Gastroesophageal sphincter (tissue), 4 donors: ENCODE measurements around the gene CES1. TPM values are rescaled to one million over a fixed set of nuclear protein-coding genes. Genes with fewer than 3 reads are reported as not detected.

Experiments
- ATAC-seq: fragments of 150-250 bp; one replicate; pipeline ENCODE4 v1.9.1; 2016; ENCODE audit warnings: mild to moderate bottlenecking, moderate library complexity
- H3K27ac ChIP-seq, 4 donors: fragments of 200-600 bp; sonication (generic) in 3 of 4; 1 replicate in 3 of 4; 2 replicates in 1 of 4; pipeline ENCODE4 v1.5.1; 2016 to 2019
- H3K27me3 ChIP-seq: fragments of 200-600 bp; sonication (generic); one replicate; pipeline ENCODE4 v1.5.1; 2019
- H3K36me3 ChIP-seq, 2 donors: fragments of 200-600 bp; sonication (generic); one replicate each; pipeline ENCODE4 v1.5.1; 2019; ENCODE audit warnings: control low read depth in 1 of 2
- H3K4me1 ChIP-seq, 3 donors: fragments of 200-600 bp; sonication (generic); 1 replicate in 2 of 3; 2 replicates in 1 of 3; pipeline ENCODE4 v1.5.1; 2016 to 2019; ENCODE audit warnings: control low read depth in 2 of 3
- H3K4me3 ChIP-seq, 2 donors: fragments of 200-600 bp; sonication (generic); one replicate each; pipeline ENCODE4 v1.5.1; 2019; ENCODE audit warnings: mild to moderate bottlenecking in 1 of 2, moderate library complexity in 1 of 2
- H3K9me3 ChIP-seq, 3 donors: fragments of 200-600 bp; sonication (generic); one replicate each; pipeline ENCODE4 v1.5.1; 2017 to 2019; ENCODE audit warnings: control low read depth in 2 of 3
- EP300 ChIP-seq: sonication (generic); formaldehyde crosslinking; IDR thresholded peaks from one replicate; pipeline ENCODE4 v1.6.1; 2017; ENCODE audit warnings: antibody characterized with exemption, mild to moderate bottlenecking
- POLR2A ChIP-seq, 2 donors: fragments of 450-650 bp; IDR thresholded peaks; one replicate each; pipeline ENCODE4 v1.6.1; 2017; ENCODE audit warnings: antibody characterized with exemption in 2 of 2, mild to moderate bottlenecking in 2 of 2, moderate library complexity in 1 of 2
- POLR2AphosphoS5 ChIP-seq: sonication (generic); formaldehyde crosslinking; IDR thresholded peaks from one replicate; pipeline ENCODE4 v1.6.1; 2017; ENCODE audit warnings: antibody characterized with exemption
- WGBS, 2 donors: methylation state at CpG; one replicate each; pipeline ENCODE4 v1.1.5; 2018; ENCODE audit warnings: low coverage in 1 of 2; 5-methylcytosine and 5-hydroxymethylcytosine counted together
- total RNA-seq, 4 donors: library from RNA; depleted of rRNA; stranded (reverse); fragments of >200 nt; gene quantifications; one replicate each; pipeline ENCODE4 v1.1.0, GENCODE V29; 2016
- TF ChIP-seq, protein P1 (sequence below), 4 experiments: fragments of 200-600 bp in 2 of 4; fragments of 450-650 bp in 2 of 4; sonication (generic) in 1 of 4; IDR thresholded peaks; one replicate each; pipeline ENCODE4 v1.5.1; 2017 to 2019; ENCODE audit warnings: antibody characterized with exemption in 4 of 4, mild to moderate bottlenecking in 2 of 4, moderate library complexity in 2 of 4

CES1 gene
- total RNA-seq, 4 donors from 2014 or later: 7.9 to 43.1 (median 20.6) TPM

DNA sequence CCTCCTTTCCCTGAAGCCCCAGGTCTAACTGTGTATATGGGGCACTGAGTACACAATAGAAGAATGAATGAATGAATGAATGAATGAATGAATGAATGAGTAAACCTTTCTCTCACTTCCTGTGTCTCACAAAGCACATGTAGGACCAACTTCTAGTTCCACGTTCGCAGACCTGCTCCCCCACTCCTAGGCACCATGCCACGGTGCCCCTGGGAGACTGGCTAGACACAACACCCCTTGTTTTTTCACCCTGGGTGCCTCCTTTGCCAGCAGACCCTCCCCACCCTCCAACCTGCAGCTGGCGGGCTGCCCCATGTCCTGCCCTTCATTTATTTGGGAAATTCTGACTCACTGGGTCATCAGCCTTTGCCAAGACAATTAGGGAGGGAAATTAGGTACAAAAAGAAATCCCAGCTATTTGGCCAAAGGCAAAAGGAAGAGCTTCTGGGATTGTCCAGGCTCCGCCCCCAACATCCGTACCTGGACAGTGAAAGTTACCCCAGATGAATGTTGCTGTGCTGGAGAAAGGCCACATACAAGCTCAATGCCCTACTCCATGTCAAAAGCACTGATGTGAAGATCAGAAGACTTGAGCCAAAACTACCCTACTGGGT, 7.7 kb downstream of the CES1 start:
- Histone ChIP-seq H3K36me3 (no peaks in the 10 kb centered on the region), H3K4me3 (no peak overlapping the region), H3K4me1 (no peaks in the 10 kb centered on the region), H3K27me3 (peaks cover 31% of the 10 kb centered on the region), H3K27ac (no peak overlapping the region), H3K9me3 (no peaks in the 10 kb centered on the region)
- 14 to 75% methylated on average over 1 to 5 of the region's 6 CpGs for WGBS, 2 donors
- no peak for ATAC-seq
- TF ChIP-seq EP300 (no peak), POLR2AphosphoS5 (no peak), POLR2A (IDR thresholded peaks at IDR 0.05) (no peak)
- TF ChIP-seq, protein P1, sequence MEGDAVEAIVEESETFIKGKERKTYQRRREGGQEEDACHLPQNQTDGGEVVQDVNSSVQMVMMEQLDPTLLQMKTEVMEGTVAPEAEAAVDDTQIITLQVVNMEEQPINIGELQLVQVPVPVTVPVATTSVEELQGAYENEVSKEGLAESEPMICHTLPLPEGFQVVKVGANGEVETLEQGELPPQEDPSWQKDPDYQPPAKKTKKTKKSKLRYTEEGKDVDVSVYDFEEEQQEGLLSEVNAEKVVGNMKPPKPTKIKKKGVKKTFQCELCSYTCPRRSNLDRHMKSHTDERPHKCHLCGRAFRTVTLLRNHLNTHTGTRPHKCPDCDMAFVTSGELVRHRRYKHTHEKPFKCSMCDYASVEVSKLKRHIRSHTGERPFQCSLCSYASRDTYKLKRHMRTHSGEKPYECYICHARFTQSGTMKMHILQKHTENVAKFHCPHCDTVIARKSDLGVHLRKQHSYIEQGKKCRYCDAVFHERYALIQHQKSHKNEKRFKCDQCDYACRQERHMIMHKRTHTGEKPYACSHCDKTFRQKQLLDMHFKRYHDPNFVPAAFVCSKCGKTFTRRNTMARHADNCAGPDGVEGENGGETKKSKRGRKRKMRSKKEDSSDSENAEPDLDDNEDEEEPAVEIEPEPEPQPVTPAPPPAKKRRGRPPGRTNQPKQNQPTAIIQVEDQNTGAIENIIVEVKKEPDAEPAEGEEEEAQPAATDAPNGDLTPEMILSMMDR (IDR thresholded peaks at IDR 0.05): no peak

DNA sequence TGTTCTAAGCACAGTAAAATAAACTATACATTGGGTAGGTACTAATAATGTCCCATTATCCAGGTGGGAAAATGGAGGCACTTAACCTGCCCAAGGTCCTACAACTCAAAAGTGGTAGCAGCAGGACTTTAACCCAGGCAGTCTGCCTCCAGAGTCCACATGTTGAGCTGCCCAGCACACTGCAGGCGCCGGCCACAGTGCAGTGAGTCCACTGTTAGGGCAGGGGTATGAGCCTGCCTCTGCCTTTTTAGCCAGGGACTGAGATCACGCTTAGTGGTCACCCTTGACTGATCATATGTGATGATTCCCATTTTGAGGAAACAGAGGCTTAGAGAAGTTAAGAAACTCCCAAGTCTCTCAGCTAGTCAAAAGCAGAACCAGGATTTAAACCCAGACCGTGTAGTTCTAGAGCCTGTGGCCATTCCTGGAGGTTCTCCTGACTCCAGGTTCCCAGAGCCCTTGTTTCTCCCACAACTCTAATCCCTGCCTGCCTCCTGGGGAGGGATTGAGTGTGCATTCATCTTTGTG, 8.4 kb downstream of the CES1 start:
- peaks cover 31% of the 10 kb centered on the region for H3K27me3 ChIP-seq
- no peaks in the 10 kb centered on the region for H3K36me3 ChIP-seq
- H3K9me3 ChIP-seq: no peaks in the 10 kb centered on the region
- H3K4me1 ChIP-seq: no peaks in the 10 kb centered on the region
- ATAC-seq: no peak
- no peak overlapping the region for H3K4me3 ChIP-seq
- H3K27ac ChIP-seq: no peak overlapping the region
- WGBS, 2 donors: 67 to 100% methylated on average over 1 of the region's 4 CpGs
- TF ChIP-seq POLR2A (IDR thresholded peaks at IDR 0.05) (no peak), POLR2AphosphoS5 (no peak), EP300 (no peak)
- TF ChIP-seq, protein P1 (IDR thresholded peaks at IDR 0.05): no peak

DNA sequence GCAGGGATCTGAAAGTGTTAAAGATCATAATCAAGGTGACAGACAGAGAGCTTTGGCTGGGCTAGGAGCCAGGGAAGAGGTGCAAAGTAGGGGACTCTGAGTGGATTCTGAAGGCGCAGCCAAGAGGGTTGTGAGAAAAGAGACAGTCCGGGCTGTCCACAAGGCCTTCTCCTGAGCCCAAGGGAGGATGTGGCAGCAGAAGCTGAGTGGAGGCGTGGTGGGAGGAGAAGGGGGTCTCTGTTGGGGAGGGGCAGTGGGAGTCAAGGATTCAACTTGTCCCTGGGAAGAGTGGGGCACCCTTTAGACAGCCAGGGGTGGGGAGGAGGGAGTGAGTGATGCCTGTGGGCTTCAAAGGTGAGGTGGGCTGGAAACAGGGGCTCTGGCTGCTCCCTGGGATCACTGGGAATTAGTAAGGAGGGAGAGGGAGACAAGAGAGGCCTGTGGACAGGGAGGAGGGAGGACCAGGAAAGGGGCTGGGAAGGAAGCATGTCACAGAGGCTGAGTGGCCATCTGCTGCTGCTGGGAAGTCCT, 10.6 kb downstream of the CES1 start:
- Histone ChIP-seq H3K27ac (no peak overlapping the region), H3K27me3 (peaks cover 37% of the 10 kb centered on the region), H3K36me3 (no peaks in the 10 kb centered on the region), H3K4me3 (no peak overlapping the region), H3K4me1 (no peaks in the 10 kb centered on the region), H3K9me3 (no peaks in the 10 kb centered on the region)
- ATAC-seq: no peak
- no peak for TF ChIP-seq POLR2AphosphoS5
- TF ChIP-seq EP300: no peak
- no peak for TF ChIP-seq POLR2A (IDR thresholded peaks at IDR 0.05)
- TF ChIP-seq, protein P1 (IDR thresholded peaks at IDR 0.05): no peak
- WGBS, 2 donors: 56 to 84% methylated on average over 2 to 3 of the region's 3 CpGs

DNA sequence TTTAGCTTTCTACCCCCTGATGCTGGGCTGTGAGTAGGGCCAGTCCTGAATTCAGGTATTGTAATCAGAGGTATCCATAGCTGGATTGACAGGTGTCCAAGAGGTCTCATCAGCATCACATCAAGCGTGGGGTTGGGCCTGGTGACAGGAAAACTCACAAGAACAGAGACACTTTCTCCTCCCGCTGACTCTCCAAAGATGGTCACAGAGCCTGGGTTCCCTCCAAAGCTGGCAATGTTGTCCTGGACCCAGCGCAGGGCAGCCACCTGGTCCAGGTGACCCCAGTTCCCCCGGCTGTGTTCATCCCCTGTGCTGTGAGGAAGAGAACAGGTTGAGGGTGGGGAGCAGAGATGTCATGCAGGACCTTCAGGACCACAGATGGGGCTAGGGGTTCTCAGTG, 11.7 kb downstream of the CES1 start:
- WGBS, 2 donors: no CpG with 5 or more reads among the region's 4 CpGs
- TF ChIP-seq, protein P1 (IDR thresholded peaks at IDR 0.05): no peak
- no peak for TF ChIP-seq EP300
- TF ChIP-seq POLR2A (IDR thresholded peaks at IDR 0.05): no peak
- no peak for TF ChIP-seq POLR2AphosphoS5
- Histone ChIP-seq H3K27me3 (peaks cover 41% of the 10 kb centered on the region), H3K4me1 (no peaks in the 10 kb centered on the region), H3K36me3 (no peaks in the 10 kb centered on the region), H3K4me3 (no peak overlapping the region), H3K27ac (no peak overlapping the region), H3K9me3 (no peaks in the 10 kb centered on the region)
- no peak for ATAC-seq

DNA sequence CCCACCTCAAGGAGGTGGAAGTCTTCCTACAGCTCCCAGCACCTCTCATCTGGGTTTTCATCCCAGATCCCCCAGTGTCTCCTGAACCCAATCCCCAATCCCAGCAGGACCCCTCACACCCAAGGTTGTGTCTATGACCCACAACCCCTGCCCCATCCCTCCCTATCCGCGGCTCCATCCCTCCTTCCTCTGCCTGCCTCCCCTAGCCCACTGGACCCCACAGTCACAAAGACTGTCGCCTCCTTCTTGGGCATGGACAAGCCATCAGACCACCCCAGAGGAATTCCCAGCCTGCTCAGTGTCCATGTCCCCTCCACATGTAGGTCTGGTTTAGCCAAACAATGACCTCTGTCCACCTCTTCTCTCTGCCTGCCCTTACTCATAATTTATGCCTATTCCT, 12.3 kb downstream of the CES1 start:
- TF ChIP-seq, protein P1 (IDR thresholded peaks at IDR 0.05): no peak
- TF ChIP-seq POLR2AphosphoS5 (no peak), POLR2A (IDR thresholded peaks at IDR 0.05) (no peak), EP300 (no peak)
- Histone ChIP-seq H3K9me3 (no peaks in the 10 kb centered on the region), H3K27me3 (peaks cover 37% of the 10 kb centered on the region), H3K4me1 (no peaks in the 10 kb centered on the region), H3K4me3 (no peak overlapping the region), H3K36me3 (no peaks in the 10 kb centered on the region), H3K27ac (no peak overlapping the region)
- 83 to 100% methylated on average over 1 to 3 of the region's 3 CpGs for WGBS, 2 donors
- ATAC-seq: no peak
